A549 treated with DMSO at 1 μM for 4 hours (cell line): ENCODE data around the gene ARSG. TPM values are rescaled to one million over a fixed set of nuclear protein-coding genes. Genes with fewer than 3 reads are reported as not detected.

Experiments used
- total RNA-seq: library from RNA; stranded (reverse); fragments of 200-300 nt; extraction: Qiagen RNA extraction; gene quantifications from 5 replicates; pipeline ENCODE4 v1.2.3, GENCODE V29; 2022; ENCODE audit warnings: low read depth

The ARSG gene
- 1.1 to 2.7 TPM (median 1.7 TPM) in 5 replicates for total RNA-seq

DNA sequence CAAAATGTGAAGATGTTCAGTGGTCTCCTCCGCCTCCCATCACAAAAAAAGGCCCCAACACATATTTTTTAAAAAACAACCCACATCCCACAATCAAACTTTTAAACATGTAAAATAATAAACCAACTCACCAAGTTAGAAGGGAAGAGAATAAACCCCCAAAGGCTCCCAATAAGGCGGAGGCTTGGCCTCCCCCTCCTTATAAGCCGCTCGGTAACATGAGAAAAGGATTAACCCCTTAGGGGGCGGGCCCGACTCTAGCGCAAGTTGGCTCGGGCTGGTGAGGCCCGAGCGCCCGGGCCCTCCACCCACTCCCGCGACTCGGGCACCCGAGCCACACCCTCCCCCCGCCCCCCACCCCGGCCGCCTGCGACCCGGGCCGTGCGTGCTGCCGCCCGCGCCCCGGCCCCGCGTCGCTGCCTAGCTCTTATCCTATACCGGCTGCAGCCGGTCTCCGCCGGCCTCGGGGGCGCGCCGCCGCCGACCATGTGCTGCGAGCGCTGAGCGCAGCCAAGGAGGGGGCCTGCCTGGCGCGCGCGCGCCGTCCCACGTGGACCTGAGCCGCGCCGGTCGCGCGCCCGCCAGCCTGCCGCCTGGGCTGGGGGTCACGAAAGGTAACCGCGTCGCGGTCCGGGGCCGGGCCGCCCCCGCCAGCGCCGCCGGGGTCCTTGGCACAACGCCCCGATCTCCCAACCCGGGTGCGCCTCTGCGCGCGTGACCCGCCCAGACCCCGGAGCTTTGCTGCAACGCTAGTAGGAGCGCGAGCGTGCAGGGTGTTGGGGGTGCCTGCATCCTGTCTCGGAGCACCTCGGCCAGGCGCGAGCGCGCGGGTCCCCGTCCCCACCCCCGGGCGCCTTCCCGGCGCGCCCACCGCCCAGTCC is at the start of gene ARSG, which contains the start of gene SLC16A6:
ARSG (plus strand) TSS at position 541 of the 881 bp plus-strand sequence. CDS start 15,999 bp downstream, outside the sequence.
SLC16A6 (minus strand) TSS at position 173 of the 881 bp plus-strand sequence. CDS start 12,807 bp downstream, outside the sequence.

GRCh38 chr17:68247445-68248198 is 43.7 kb upstream of the ARSG start, which contains the start of gene AMZ2:
AMZ2 (plus strand) TSS chr17:68248043; CDS start chr17:68250188, 2,145 bp downstream.

DNA sequence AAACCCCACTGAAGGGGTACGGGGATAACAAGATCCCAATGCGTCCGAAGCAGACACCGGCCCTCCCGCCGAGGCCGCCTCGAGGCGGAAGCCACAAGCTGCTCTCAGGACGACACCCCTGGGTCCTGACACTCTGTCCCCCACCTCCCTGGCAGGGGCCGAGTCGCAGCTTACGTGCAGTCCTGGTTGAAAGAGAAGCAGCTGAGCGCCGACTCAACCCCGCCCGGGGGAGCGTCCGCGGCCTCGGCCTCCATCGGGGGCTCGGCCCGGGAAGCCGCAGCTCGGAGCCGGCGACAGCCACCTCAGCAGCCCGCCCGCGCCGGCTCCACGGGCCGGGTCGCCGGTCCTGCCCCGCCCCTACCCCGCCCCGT is 165.9 kb downstream of the ARSG start, which contains the start of gene WIPI1:
WIPI1 (minus strand) TSS at position 329 of the 371 bp plus-strand sequence; CDS start at position 254, 75 bp downstream.

Other genes starting within 250 kb of the ARSG start
- gene AMZ2, start 43.5 kb upstream of the ARSG start, total RNA-seq, result 98.6 to 121 TPM (median 115 TPM) in 5 replicates
- 0.51 to 0.76 TPM (median 0.60 TPM) in 5 replicates for gene SLC16A6, start 368 bp upstream of the ARSG start, total RNA-seq
- gene WIPI1, start 166.0 kb downstream of the ARSG start, total RNA-seq, result 8.6 to 11.9 TPM (median 9.7 TPM) in 5 replicates
- 143 to 200 TPM (median 189 TPM) in 5 replicates for gene PRKAR1A, start 220.9 kb downstream of the ARSG start, total RNA-seq